K562 (cell line): Measurements from ENCODE around the gene ZNF554. TPM values are rescaled to one million over a fixed set of nuclear protein-coding genes. Genes with fewer than 3 reads are reported as not detected.

Experiments
- ARNT ChIP-seq, 2 experiments: fragments of 450-650 bp; IDR thresholded peaks; 2 replicates each; pipeline ENCODE4 v1.6.1; 2016; ENCODE audit warnings: mild to moderate bottlenecking in 1 of 2
- ATF2 ChIP-seq: sonication (generic); formaldehyde crosslinking; IDR thresholded peaks from 2 replicates; pipeline ENCODE4 v1.8.1; 2022; ENCODE audit warnings: missing genetic modification reagents
- BHLHE40 ChIP-seq: IDR thresholded peaks from 2 replicates; pipeline ENCODE4 v1.6.1; 2011; ENCODE audit warnings: low read length, improper control_type of control experiment
- BRD9 ChIP-seq: fragments of 450-650 bp; IDR thresholded peaks from 2 replicates; pipeline ENCODE4 v1.6.1; 2018; ENCODE audit warnings: low read depth; ENCODE audit not compliant: partially characterized antibody
- CTCFL ChIP-seq: IDR thresholded peaks from 2 replicates; pipeline ENCODE4 v1.6.1; 2011; ENCODE audit warnings: borderline replicate concordance, low read depth, mild to moderate bottlenecking, moderate library complexity, low read length; ENCODE audit not compliant: insufficient read depth, poor library complexity, severe bottlenecking
- DMBX1 ChIP-seq: fragments of 250-450 bp; sonication (Bioruptor Pico); IDR thresholded peaks from 2 replicates; pipeline ENCODE4 v1.8.0; 2022; ENCODE audit warnings: inconsistent platforms, mild to moderate bottlenecking, moderate library complexity, borderline replicate concordance
- FOXK2 ChIP-seq, 2 experiments: fragments of 450-650 bp; IDR thresholded peaks in 1 of 2; conservative IDR thresholded peaks in 1 of 2; 2 replicates each; pipeline ENCODE4 v1.6.1; 2016; ENCODE audit warnings: low read depth in 2 of 2, mild to moderate bottlenecking in 1 of 2
- GABPB1 ChIP-seq: sonication (generic); formaldehyde crosslinking; IDR thresholded peaks from 2 replicates; pipeline ENCODE4 v1.8.0; 2022; ENCODE audit warnings: mild to moderate bottlenecking, missing genetic modification reagents
- HDAC1 ChIP-seq, 2 experiments: fragments of 450-650 bp; IDR thresholded peaks; 2 replicates each; pipeline ENCODE4 v1.6.1; 2016 to 2017; ENCODE audit warnings: inconsistent platforms in 1 of 2, mild to moderate bottlenecking in 1 of 2, moderate library complexity in 1 of 2
- L3MBTL2 ChIP-seq: fragments of 450-650 bp; IDR thresholded peaks from 2 replicates; pipeline ENCODE4 v1.6.1; 2016; ENCODE audit warnings: mild to moderate bottlenecking, moderate library complexity
- NR2C2 ChIP-seq, 2 experiments: fragments of 200-800 bp in 1 of 2; sonication (Bioruptor generic) in 1 of 2; sonication (generic) in 1 of 2; formaldehyde crosslinking in 1 of 2; IDR thresholded peaks; 2 replicates each; pipeline versions ENCODE4 v1.6.1 to v1.8.0; 2016 to 2022; ENCODE audit warnings: mild to moderate bottlenecking in 1 of 2, missing compliant biosample characterization in 1 of 2, missing genetic modification characterization in 1 of 2, missing genetic modification reagents in 1 of 2
- POLR2B ChIP-seq: fragments of 450-650 bp; IDR thresholded peaks from 2 replicates; pipeline ENCODE4 v1.6.1; 2018; ENCODE audit warnings: low read depth; ENCODE audit not compliant: partially characterized antibody
- POLR2G ChIP-seq: fragments of 200-400 bp; formaldehyde crosslinking; IDR thresholded peaks from 2 replicates; pipeline ENCODE4 v1.6.1; 2017; ENCODE audit warnings: low read depth, mild to moderate bottlenecking, antibody characterized with exemption, low read length, moderate library complexity
- ZNF212 ChIP-seq: fragments of 450-650 bp; formaldehyde crosslinking; IDR thresholded peaks from 2 replicates; pipeline ENCODE4 v1.4.0; 2020; ENCODE audit warnings: mild to moderate bottlenecking
- ZNF23 ChIP-seq: fragments of 250-450 bp; sonication (Bioruptor Pico); IDR thresholded peaks from 2 replicates; pipeline ENCODE4 v1.4.0; 2020; ENCODE audit warnings: mild to moderate bottlenecking
- ZNF239 ChIP-seq: fragments of 250-450 bp; sonication (Bioruptor Pico); IDR thresholded peaks from 2 replicates; pipeline ENCODE4 v1.4.0; 2020; ENCODE audit warnings: mild to moderate bottlenecking
- polyA plus RNA-seq, 8 experiments: library from polyadenylated mRNA; depleted of rRNA in 4 of 8; stranded (reverse) in 5 of 8; unstranded in 3 of 8; fragments of >200 nt; fragmentation: Nextera tagmentation in 2 of 8; fragmentation: Illumina TruSeq in 1 of 8; extraction: Ambion mirVana in 2 of 8; extraction: Trizol in 1 of 8; gene quantifications; 2 replicates each; pipeline versions ENCODE4 v1.2.1 to v1.2.3, GENCODE V29; 2011 to 2014; ENCODE audit warnings: inconsistent platforms in 1 of 8, missing spikeins in 1 of 8
- total RNA-seq, 7 experiments: library from RNA; depleted of rRNA in 6 of 7; stranded (reverse); fragments of >200 nt in 6 of 7; fragmentation: Illumina TruSeq in 2 of 7; extraction: Trizol in 2 of 7; gene quantifications; 2 replicates each; pipeline versions ENCODE4 v1.2.1 to v1.2.3, GENCODE V29; 2011 to 2021; ENCODE audit warnings: low replicate concordance in 1 of 7
- TF ChIP-seq, protein P1 (sequence below), 2 experiments: fragments of 250-450 bp in 1 of 2; fragments of 450-650 bp in 1 of 2; sonication (Bioruptor Pico) in 1 of 2; IDR thresholded peaks; 2 replicates each; pipeline versions ENCODE4 v1.6.1 to v1.8.0; 2016 to 2021; ENCODE audit warnings: mild to moderate bottlenecking in 2 of 2, moderate library complexity in 2 of 2, missing compliant biosample characterization in 1 of 2, missing genetic modification characterization in 1 of 2
- TF ChIP-seq, protein P2 (sequence below): sonication (generic); formaldehyde crosslinking; IDR thresholded peaks from 2 replicates; pipeline ENCODE4 v1.5.0; 2020; ENCODE audit warnings: missing genetic modification reagents
- TF ChIP-seq, protein P3 (sequence below), 2 experiments: IDR thresholded peaks; 2 replicates each; pipeline ENCODE4 v1.6.1; 2011; ENCODE audit warnings: borderline replicate concordance in 1 of 2, control low read depth in 1 of 2, low read depth in 1 of 2, low read length in 1 of 2, mild to moderate bottlenecking in 1 of 2, mixed read lengths in 1 of 2, moderate library complexity in 1 of 2; ENCODE audit not compliant: insufficient read depth in 1 of 2, insufficient read length in 1 of 2, poor library complexity in 1 of 2, severe bottlenecking in 1 of 2; ENCODE audit errors: extremely low read depth in 1 of 2

The ZNF554 gene
- total and polyA plus RNA-seq, 9 of the 15 experiments (the other 6 are each of a cell fraction or from before 2014, with no cell fraction given) = 0.07 to 1.8 (median 1.1) TPM

DNA sequence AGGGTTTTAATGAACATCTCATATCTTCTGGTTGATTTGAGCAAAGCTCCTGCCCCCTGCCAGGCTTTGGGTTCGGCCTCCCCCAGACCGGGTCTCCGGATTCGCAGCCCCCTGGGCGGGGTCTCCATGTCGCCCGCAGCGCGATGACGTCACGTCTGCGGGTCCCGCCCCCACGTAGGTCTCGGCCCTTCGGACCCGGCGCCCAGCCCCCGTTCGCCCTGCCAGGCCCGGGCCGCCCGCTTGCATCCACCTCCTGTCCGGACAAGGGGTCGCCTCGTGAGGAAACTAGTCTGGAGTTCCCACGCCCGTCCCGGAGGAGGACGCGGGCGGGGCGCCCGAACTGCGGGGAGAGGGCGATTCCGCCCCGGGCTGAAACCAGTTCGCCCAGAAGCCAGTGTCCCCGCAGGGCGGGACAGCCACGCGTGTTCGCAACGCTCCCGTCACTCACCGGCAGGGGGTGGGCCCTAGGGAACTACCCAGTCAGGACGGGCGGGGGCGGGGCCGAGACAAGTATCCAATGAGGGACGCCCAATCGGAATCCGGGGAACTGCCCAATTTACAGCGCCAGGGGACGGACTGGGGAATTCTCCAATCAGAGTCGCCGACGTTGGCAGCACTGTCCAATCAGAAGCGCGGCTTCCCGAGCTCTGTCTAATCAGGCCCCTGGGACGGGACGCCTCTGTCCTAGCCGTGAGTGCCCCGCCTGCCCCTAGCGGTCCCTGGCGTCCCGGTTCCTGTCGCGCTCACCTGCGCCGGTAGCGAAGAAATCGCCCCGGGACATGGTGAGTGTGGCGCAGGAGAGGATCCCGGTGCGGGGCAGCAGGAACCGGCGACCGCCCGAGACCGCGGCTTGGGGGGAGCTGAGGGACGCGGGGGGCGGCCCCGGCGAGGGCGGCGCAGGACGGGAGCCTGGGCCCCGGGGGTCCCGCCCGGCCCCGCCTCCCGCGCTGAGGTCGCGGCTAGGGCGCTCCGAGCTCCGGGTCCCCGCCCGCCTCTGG lies 21.4 kb downstream of the ZNF554 start, which contains the start of gene ZNF555 (continued):
- TF ChIP-seq NR2C2 (CRISPR knock-in tag; IDR thresholded peaks at IDR 0.05) (no peak), NR2C2 (tag; IDR thresholded peaks at IDR 0.05) (peak; percentile 24; the same call in 1 of the 2 replicates), L3MBTL2 (peak; percentile 89), ATF2 (CRISPR knock-in tag) (peak; percentile 87; the same call in 1 of the 2 replicates), FOXK2 (conservative IDR thresholded peaks at IDR 0.05 in 1 of 2, IDR thresholded peaks at IDR 0.05 in 1 of 2; ENCODE audit: low read depth in 2 of 2) (no peak), ZNF239 (CRISPR knock-in tag) (no peak), ZNF23 (CRISPR knock-in tag) (no peak), BHLHE40 (no peak), GABPB1 (CRISPR knock-in tag) (peak; percentile 65; the same call in 1 of the 2 replicates), BRD9 (peak; percentile 35), HDAC1 (IDR thresholded peaks at IDR 0.05) (peak in 1 of 2 experiments; percentile 98; a peak in 2 of 4 replicates), ZNF212 (CRISPR knock-in tag) (no peak), POLR2G (peak; percentile 74), POLR2B (peak; percentile 20), ARNT (IDR thresholded peaks at IDR 0.05) (no peak), DMBX1 (CRISPR knock-in tag) (0 out of 2 replicates have a peak, but pooled peaks have one; percentile 38), CTCFL (peak; percentile 95)
- TF ChIP-seq, protein P1, sequence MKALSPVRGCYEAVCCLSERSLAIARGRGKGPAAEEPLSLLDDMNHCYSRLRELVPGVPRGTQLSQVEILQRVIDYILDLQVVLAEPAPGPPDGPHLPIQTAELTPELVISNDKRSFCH (CRISPR knock-in tag; IDR thresholded peaks at IDR 0.05) = no peak
- TF ChIP-seq, protein P1 (tag; IDR thresholded peaks at IDR 0.05) = no peak
- TF ChIP-seq, protein P2, sequence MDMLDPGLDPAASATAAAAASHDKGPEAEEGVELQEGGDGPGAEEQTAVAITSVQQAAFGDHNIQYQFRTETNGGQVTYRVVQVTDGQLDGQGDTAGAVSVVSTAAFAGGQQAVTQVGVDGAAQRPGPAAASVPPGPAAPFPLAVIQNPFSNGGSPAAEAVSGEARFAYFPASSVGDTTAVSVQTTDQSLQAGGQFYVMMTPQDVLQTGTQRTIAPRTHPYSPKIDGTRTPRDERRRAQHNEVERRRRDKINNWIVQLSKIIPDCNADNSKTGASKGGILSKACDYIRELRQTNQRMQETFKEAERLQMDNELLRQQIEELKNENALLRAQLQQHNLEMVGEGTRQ (CRISPR knock-in tag) = no peak
- TF ChIP-seq, protein P3, sequence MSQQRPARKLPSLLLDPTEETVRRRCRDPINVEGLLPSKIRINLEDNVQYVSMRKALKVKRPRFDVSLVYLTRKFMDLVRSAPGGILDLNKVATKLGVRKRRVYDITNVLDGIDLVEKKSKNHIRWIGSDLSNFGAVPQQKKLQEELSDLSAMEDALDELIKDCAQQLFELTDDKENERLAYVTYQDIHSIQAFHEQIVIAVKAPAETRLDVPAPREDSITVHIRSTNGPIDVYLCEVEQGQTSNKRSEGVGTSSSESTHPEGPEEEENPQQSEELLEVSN (IDR thresholded peaks at IDR 0.05; ENCODE audit: borderline replicate concordance in 1 of 2, extremely low read depth in 1 of 2, insufficient read depth in 1 of 2, insufficient read length in 1 of 2, low read depth in 1 of 2, low read length in 1 of 2, poor library complexity in 1 of 2, severe bottlenecking in 1 of 2) = peak in 1 of 2 experiments; percentile 90
